H1 (cell line): ENCODE measurements around the gene MS4A15. TPM values are rescaled to one million over a fixed set of nuclear protein-coding genes. Genes with fewer than 3 reads are reported as not detected.

Experiments
- CTCF ChIA-PET: fragments of 300-600 bp; sonication (Branson Sonifier 250); formaldehyde crosslinking; loops from one replicate; lab custom pipeline; 2021; ENCODE audit not compliant: partially characterized antibody; lab: Charles Lee
- POLR2A ChIA-PET: fragments of 300-600 bp; sonication (Branson Sonifier 250); formaldehyde crosslinking; loops from one replicate; lab custom pipeline; 2021; ENCODE audit warnings: inconsistent platforms; ENCODE audit not compliant: partially characterized antibody; lab: Charles Lee
- DNase-seq, 2 experiments: peaks; one replicate each; pipeline versions ENCODE4 v3.0.0 to v3.0.0-alpha.2; 2010 to 2022; ENCODE audit warnings: low spot score in 2 of 2, low read depth in 1 of 2, mixed read lengths in 1 of 2
- FAIRE-seq: peaks from 2 replicates; lab custom pipeline; 2011; peaks lifted over from hg19 to GRCh38; lab: Jason Lieb, UNC
- H2AFZ ChIP-seq: 2 replicates; pipeline ENCODE4 v1.8.1; 2012; ENCODE audit warnings: low read length, inconsistent platforms
- H2AK5ac ChIP-seq: 2 replicates; pipeline ENCODE4 v1.6.1; 2013; ENCODE audit warnings: low read depth, low read length
- H2BK120ac ChIP-seq: replicated peaks from 2 replicates; pipeline ENCODE3; 2013; ENCODE audit warnings: low read depth, low read length, inconsistent platforms
- H2BK12ac ChIP-seq: 2 replicates; pipeline ENCODE4 v1.6.1; 2013; ENCODE audit warnings: low read depth, low read length
- H2BK15ac ChIP-seq: 2 replicates; pipeline ENCODE4 v1.6.1; 2013; ENCODE audit warnings: low read length
- H2BK20ac ChIP-seq: 2 replicates; pipeline ENCODE4 v1.6.1; 2013; ENCODE audit warnings: low read length
- H2BK5ac ChIP-seq: 2 replicates; pipeline ENCODE4 v1.6.1; 2013; ENCODE audit warnings: low read depth, low read length
- H3K14ac ChIP-seq: 2 replicates; pipeline ENCODE4 v1.6.1; 2013; ENCODE audit warnings: inconsistent platforms; ENCODE audit not compliant: insufficient read length
- H3K18ac ChIP-seq: 2 replicates; pipeline ENCODE4 v1.6.1; 2013; ENCODE audit warnings: low read length; ENCODE audit errors: extremely low read depth
- H3K23ac ChIP-seq: 2 replicates; pipeline ENCODE4 v1.6.1; 2013; ENCODE audit warnings: inconsistent platforms; ENCODE audit not compliant: insufficient read length
- H3K23me2 ChIP-seq: 2 replicates; pipeline ENCODE4 v1.6.1; 2013; ENCODE audit warnings: low read depth, low read length
- H3K27ac ChIP-seq: 2 replicates; pipeline ENCODE4 v1.6.1; 2011; ENCODE audit warnings: low read depth, low read length, inconsistent platforms
- H3K27me3 ChIP-seq, 4 experiments: replicated peaks in 1 of 4; 1 replicate in 1 of 4; 2 replicates in 3 of 4; pipeline versions ENCODE4 v1.6.1 to v1.8.1; 2011 to 2013; ENCODE audit warnings: low read length in 3 of 4, mild to moderate bottlenecking in 3 of 4, inconsistent platforms in 2 of 4, mixed read lengths in 2 of 4, moderate library complexity in 1 of 4; ENCODE audit not compliant: control insufficient read depth in 3 of 4, insufficient read depth in 3 of 4; ENCODE audit errors: extremely low read depth in 1 of 4
- H3K36me3 ChIP-seq, 4 experiments: 2 replicates each; pipeline versions ENCODE4 v1.6.1 to v1.8.1; 2011 to 2013; ENCODE audit warnings: mild to moderate bottlenecking in 4 of 4, low read length in 3 of 4, moderate library complexity in 2 of 4, control low read depth in 1 of 4, inconsistent platforms in 1 of 4; ENCODE audit not compliant: insufficient read depth in 4 of 4, control insufficient read depth in 2 of 4
- H3K4ac ChIP-seq: replicated peaks from 2 replicates; pipeline ENCODE3; 2013; ENCODE audit warnings: low read length, low read depth, mixed read lengths, inconsistent platforms; ENCODE audit not compliant: insufficient read length
- H3K4me1 ChIP-seq, 4 experiments: replicated peaks in 1 of 4; 1 replicate in 1 of 4; 2 replicates in 3 of 4; pipeline versions ENCODE4 v1.6.1 to v1.8.1; 2011 to 2013; ENCODE audit warnings: low read length in 3 of 4, inconsistent platforms in 2 of 4, mixed read lengths in 1 of 4; ENCODE audit not compliant: insufficient read depth in 4 of 4, control insufficient read depth in 3 of 4
- H3K4me2 ChIP-seq, 2 experiments: 2 replicates each; pipeline versions ENCODE4 v1.6.1 to v1.8.1; 2011 to 2013; ENCODE audit warnings: low read depth in 2 of 2, low read length in 2 of 2, control low read depth in 1 of 2, inconsistent platforms in 1 of 2, mild to moderate bottlenecking in 1 of 2; ENCODE audit not compliant: insufficient read depth in 1 of 2
- H3K4me3 ChIP-seq, 4 experiments: fragments of 200-600, 300-600 bp in 1 of 4; sonication (generic), shearing (Covaris generic), sonication (Bioruptor Twin) in 1 of 4; 2 replicates each; pipeline versions ENCODE4 v1.5.1 to v1.8.1; 2011 to 2016; ENCODE audit warnings: low read length in 4 of 4, low read depth in 3 of 4, control low read depth in 2 of 4, inconsistent platforms in 2 of 4, mild to moderate bottlenecking in 2 of 4, mixed read lengths in 1 of 4, moderate library complexity in 1 of 4; ENCODE audit not compliant: insufficient read depth in 2 of 4; ENCODE audit errors: extremely low read depth in 1 of 4
- H3K56ac ChIP-seq: replicated peaks from 2 replicates; pipeline ENCODE3; 2013; ENCODE audit warnings: low read depth, mild to moderate bottlenecking, mixed read lengths, low read length, inconsistent platforms; ENCODE audit not compliant: insufficient read length
- H3K79me1 ChIP-seq: 2 replicates; pipeline ENCODE4 v1.6.1; 2013; ENCODE audit warnings: low read depth, low read length, control low read depth
- H3K79me2 ChIP-seq, 2 experiments: 2 replicates each; pipeline versions ENCODE4 v1.6.1 to v1.8.1; 2012 to 2013; ENCODE audit warnings: low read length in 2 of 2, mild to moderate bottlenecking in 2 of 2, inconsistent platforms in 1 of 2; ENCODE audit not compliant: insufficient read depth in 2 of 2, control insufficient read depth in 1 of 2
- H3K9ac ChIP-seq, 4 experiments: replicated peaks in 1 of 4; 1 replicate in 1 of 4; 2 replicates in 3 of 4; pipeline versions ENCODE4 v1.6.1 to v1.8.1; 2011 to 2013; ENCODE audit warnings: low read depth in 3 of 4, low read length in 3 of 4, control low read depth in 2 of 4, mild to moderate bottlenecking in 2 of 4, moderate library complexity in 2 of 4, inconsistent platforms in 1 of 4; ENCODE audit errors: extremely low read depth in 1 of 4
- H3K9me3 ChIP-seq, 2 experiments: 2 replicates each; pipeline versions ENCODE4 v1.6.1 to v1.8.1; 2012 to 2013; ENCODE audit warnings: mild to moderate bottlenecking in 2 of 2, moderate library complexity in 2 of 2, control low read depth in 1 of 2, inconsistent platforms in 1 of 2, low read depth in 1 of 2, low read length in 1 of 2, mixed read lengths in 1 of 2; ENCODE audit not compliant: insufficient read depth in 2 of 2
- H4K20me1 ChIP-seq, 2 experiments: replicated peaks in 1 of 2; 2 replicates each; pipeline versions ENCODE3 to v1.8.1; 2011 to 2013; ENCODE audit warnings: inconsistent platforms in 2 of 2, low read length in 2 of 2, mild to moderate bottlenecking in 1 of 2; ENCODE audit not compliant: insufficient read depth in 2 of 2, control insufficient read depth in 1 of 2
- H4K5ac ChIP-seq: 2 replicates; pipeline ENCODE4 v1.6.1; 2013; ENCODE audit warnings: low read length, low read depth, mixed read lengths, inconsistent platforms; ENCODE audit not compliant: insufficient read length
- H4K8ac ChIP-seq: 2 replicates; pipeline ENCODE4 v1.8.0; 2013; ENCODE audit warnings: mild to moderate bottlenecking, moderate library complexity, low read length, inconsistent platforms; ENCODE audit not compliant: insufficient read depth; ENCODE audit errors: extremely low read depth
- H4K91ac ChIP-seq: replicated peaks from 2 replicates; pipeline ENCODE3; 2013; ENCODE audit warnings: low read length, mixed read lengths, inconsistent platforms; ENCODE audit not compliant: insufficient read length
- CBX8 ChIP-seq: fragments of 300-800, 300-1000 bp; sonication (generic); IDR thresholded peaks from 2 replicates; pipeline ENCODE4 v1.7.1; 2016; ENCODE audit warnings: low read depth, low read length, borderline replicate concordance
- EP300 ChIP-seq, 2 experiments: IDR thresholded peaks; 1 replicate in 1 of 2; 2 replicates in 1 of 2; pipeline ENCODE4 v1.6.1; 2011 to 2012; ENCODE audit warnings: low read depth in 2 of 2, low read length in 2 of 2, mild to moderate bottlenecking in 2 of 2, borderline replicate concordance in 1 of 2, inconsistent platforms in 1 of 2, moderate library complexity in 1 of 2
- GABPA ChIP-seq: IDR thresholded peaks from 2 replicates; pipeline ENCODE4 v1.6.1; 2011; ENCODE audit warnings: mild to moderate bottlenecking, low read length, moderate library complexity, borderline replicate concordance; ENCODE audit not compliant: insufficient read depth
- POLR2AphosphoS5 ChIP-seq: IDR thresholded peaks from 2 replicates; pipeline ENCODE4 v1.6.1; 2011; ENCODE audit warnings: low read depth, low read length
- RAD21 ChIP-seq, 2 experiments: IDR thresholded peaks in 1 of 2; conservative IDR thresholded peaks in 1 of 2; 2 replicates each; pipeline ENCODE4 v1.6.1; 2011; ENCODE audit warnings: low read depth in 2 of 2, low read length in 2 of 2, improper control_type of control experiment in 1 of 2, inconsistent platforms in 1 of 2, mild to moderate bottlenecking in 1 of 2, moderate library complexity in 1 of 2
- WGBS, 2 experiments: shearing (Covaris generic) in 1 of 2; methylation state at CpG; one replicate each; pipeline versions ENCODE4 v1.1.6 to v1.1.7; 2013 to 2015; ENCODE audit warnings: low lambda C conversion rate in 2 of 2, mixed read lengths in 2 of 2, inconsistent platforms in 1 of 2, low coverage in 1 of 2, missing lambda C conversion rate in 1 of 2; ENCODE audit not compliant: insufficient replicate concordance in 2 of 2, insufficient coverage in 1 of 2, insufficient read length in 1 of 2; ENCODE audit errors: extremely low coverage in 1 of 2, missing lambda C conversion rate in 1 of 2; 5-methylcytosine and 5-hydroxymethylcytosine counted together
- polyA plus RNA-seq, 7 experiments: library from polyadenylated mRNA; depleted of rRNA in 3 of 7; stranded (reverse) in 5 of 7; unstranded in 2 of 7; fragments of >200 nt in 5 of 7; fragments of 200-250 nt in 2 of 7; gene quantifications; 1 replicate in 5 of 7; 2 replicates in 1 of 7; 4 replicates in 1 of 7; pipeline versions ENCODE4 v1.2.1 to v1.2.3, GENCODE V29; 2011 to 2013; ENCODE audit warnings: missing spikeins in 2 of 7, mixed read lengths in 2 of 7
- total RNA-seq: library from RNA; stranded (reverse); fragmentation: NEBNext Ultra II Directional; extraction: Animal tissue kit (Norgen Biotek cat#: 25700); gene quantifications from 2 replicates; pipeline ENCODE4 v1.2.1, GENCODE V29; 2021

Gene MS4A15
- total and polyA plus RNA-seq, 2 of the 8 experiments (the other 6 are each of a cell fraction or from before 2014, with no cell fraction given), result 0.15 to 0.17 TPM

- Histone ChIP-seq H3K4me2 (no peak overlapping the region), H3K23me2 (no peaks in the 10 kb centered on the region), H3K27me3 (no peaks in the 10 kb centered on the region; a peak in 1 of 7 replicates), H3K4ac (no peak overlapping the region), H3K9me3 (0 out of 4 replicates have a peak, but pooled peaks cover 0 to 3% of the 10 kb centered on the region in 2 experiments), H2BK15ac (no peak overlapping the region), H3K36me3 (no peaks in the 10 kb centered on the region), H2BK12ac (no peak overlapping the region), H3K4me1 (no peaks in the 10 kb centered on the region; a peak in 1 of 7 replicates), H3K56ac (no peak overlapping the region), H3K79me1 (no peaks in the 10 kb centered on the region), H3K23ac (no peak overlapping the region), H2BK5ac (no peak overlapping the region), H3K18ac (no peak overlapping the region), H3K9ac (no peak overlapping the region), H2BK120ac (no peak overlapping the region), H3K27ac (no peak overlapping the region), H2BK20ac (no peak overlapping the region), H3K4me3 (no peak overlapping the region), H3K14ac (no peak overlapping the region), H4K20me1 (no peaks in the 10 kb centered on the region), H2AK5ac (no peak overlapping the region), H2AFZ (no peak overlapping the region), H4K5ac (no peak overlapping the region), H3K79me2 (no peaks in the 10 kb centered on the region), H4K91ac (no peak overlapping the region), H4K8ac (no peak overlapping the region)
- 69% methylated on average over 2 of the region's 2 CpGs; no CpG with 5 or more reads in 1 of the 2 experiments for WGBS, 2 experiments
- ChIA-PET POLR2A (interaction anchor here (0.9 kb wide), 1 partner anchor 114 kb away, joined by 3 read pairs; no protein-coding TSS in a partner anchor), CTCF (interaction anchor here (1.0 to 11.8 kb wide), 12 partner anchors 9 to 122 kb away, joined by 3 to 145 read pairs (median 4); no protein-coding TSS in a partner anchor)
- DNase-seq, result no peak
- TF ChIP-seq POLR2AphosphoS5 (no peak), CBX8 (no peak), EP300 (IDR thresholded peaks at IDR 0.05; ENCODE audit: borderline replicate concordance in 1 of 2, low read depth in 2 of 2, low read length in 2 of 2) (no peak), RAD21 (IDR thresholded peaks at IDR 0.05 in 1 of 2, conservative IDR thresholded peaks at IDR 0.05 in 1 of 2; ENCODE audit: low read depth in 2 of 2, low read length in 2 of 2) (no peak), GABPA (no peak)
- FAIRE-seq, result no peak
Measured at GRCh38 chr11:60777572-60777971, 20.9 kb downstream of the MS4A15 start.
